Skeletal muscle tissue (tissue), 4 donors: ENCODE data around the gene ZNF750. TPM values are rescaled to one million over a fixed set of nuclear protein-coding genes. Genes with fewer than 3 reads are reported as not detected.
A peak's percentile ranks its signal among the peaks of the same experiment; 100 is the strongest.

Experiments used
- H3K27ac ChIP-seq: one replicate; pipeline ENCODE4 v1.7.0; 2013; ENCODE audit warnings: mild to moderate bottlenecking, low read depth, low read length, inconsistent platforms
- H3K27me3 ChIP-seq, 3 donors: one replicate each; pipeline ENCODE4 v1.7.0; 2013; ENCODE audit warnings: low read length in 3 of 3; ENCODE audit not compliant: control insufficient read depth in 3 of 3, insufficient read depth in 3 of 3
- H3K36me3 ChIP-seq, 3 donors: one replicate each; pipeline ENCODE4 v1.7.0; 2013; ENCODE audit warnings: low read length in 3 of 3; ENCODE audit not compliant: control insufficient read depth in 3 of 3, insufficient read depth in 3 of 3
- H3K4me1 ChIP-seq, 3 donors: one replicate each; pipeline ENCODE4 v1.7.0; 2013; ENCODE audit warnings: low read length in 3 of 3, mild to moderate bottlenecking in 3 of 3; ENCODE audit not compliant: control insufficient read depth in 3 of 3, insufficient read depth in 3 of 3
- H3K4me3 ChIP-seq, 3 donors: one replicate each; pipeline ENCODE4 v1.7.0; 2013; ENCODE audit warnings: low read length in 3 of 3
- H3K9ac ChIP-seq, 3 donors: one replicate each; pipeline ENCODE4 v1.7.0; 2013; ENCODE audit warnings: low read length in 3 of 3, mild to moderate bottlenecking in 3 of 3, moderate library complexity in 2 of 3, low read depth in 1 of 3
- H3K9me3 ChIP-seq, 3 donors: one replicate each; pipeline ENCODE4 v1.7.0; 2013; ENCODE audit warnings: low read length in 3 of 3; ENCODE audit not compliant: control insufficient read depth in 3 of 3
- total RNA-seq: library from RNA; depleted of rRNA; stranded (reverse); fragments of >200 nt; gene quantifications from one replicate; pipeline ENCODE4 v1.2.3, GENCODE V29; 2014
- donor health status: Osteomylitis.

Gene ZNF750
- total RNA-seq = not detected

GRCh38 chr17:82839617-82840292 is at the start of gene ZNF750:
TSS of gene ZNF750 (minus strand) at chr17:82840022. CDS start at chr17:82832454, 7,568 bp downstream.
- no peaks in the 10 kb centered on the region for H3K36me3 ChIP-seq
- H3K27me3 ChIP-seq = no peaks in the 10 kb centered on the region
- H3K4me1 ChIP-seq = peaks cover 14 to 26% (median 18%) of the 10 kb centered on the region in 3 donors
- no peak within 1 kb of the TSS for H3K4me3 ChIP-seq
- no peak within 1 kb of the TSS for H3K9ac ChIP-seq
- H3K27ac ChIP-seq = peak within 1 kb of the TSS; percentile 61
- H3K9me3 ChIP-seq = no peaks in the 10 kb centered on the region

- Histone ChIP-seq H3K27me3 (no peaks in the 10 kb centered on the region), H3K9ac (peak overlapping the region; percentile 12 to 62 (median 43)), H3K27ac (peak overlapping the region; percentile 28), H3K4me3 (no peak overlapping the region), H3K36me3 (peaks cover 0 to 5% (median 3%) of the 10 kb centered on the region in 3 donors), H3K9me3 (no peaks in the 10 kb centered on the region), H3K4me1 (peaks cover 38 to 60% (median 58%) of the 10 kb centered on the region in 3 donors)
Observed at GRCh38 chr17:82888583-82889495, 49.0 kb upstream of the ZNF750 start.

GRCh38 chr17:82887255-82888164 is 47.7 kb upstream of the ZNF750 start:
- H3K36me3 ChIP-seq = peaks cover 0 to 8% (median 3%) of the 10 kb centered on the region in 3 donors
- no peak overlapping the region for H3K4me3 ChIP-seq
- H3K9ac ChIP-seq = no peak overlapping the region
- H3K4me1 ChIP-seq = peaks cover 33 to 51% (median 51%) of the 10 kb centered on the region in 3 donors
- no peaks in the 10 kb centered on the region for H3K9me3 ChIP-seq
- no peaks in the 10 kb centered on the region for H3K27me3 ChIP-seq
- peak overlapping the region; percentile 18 for H3K27ac ChIP-seq

GRCh38 chr17:82884970-82885353 is 45.1 kb upstream of the ZNF750 start:
- H3K4me3 ChIP-seq = no peak overlapping the region
- H3K4me1 ChIP-seq = peaks cover 44 to 63% (median 60%) of the 10 kb centered on the region in 3 donors
- no peaks in the 10 kb centered on the region for H3K27me3 ChIP-seq
- no peak overlapping the region for H3K9ac ChIP-seq
- no peak overlapping the region for H3K27ac ChIP-seq
- no peaks in the 10 kb centered on the region for H3K9me3 ChIP-seq
- peaks cover 0 to 4% (median 3%) of the 10 kb centered on the region in 3 donors for H3K36me3 ChIP-seq

GRCh38 chr17:82884341-82884969 is 44.6 kb upstream of the ZNF750 start:
- Histone ChIP-seq H3K27ac (no peak overlapping the region), H3K4me1 (peaks cover 40 to 63% (median 54%) of the 10 kb centered on the region in 3 donors)

GRCh38 chr17:82883419-82884031 is 43.7 kb upstream of the ZNF750 start:
- Histone ChIP-seq H3K4me3 (no peak overlapping the region), H3K9me3 (no peaks in the 10 kb centered on the region), H3K27me3 (no peaks in the 10 kb centered on the region), H3K9ac (no peak overlapping the region), H3K4me1 (peaks cover 32 to 59% (median 48%) of the 10 kb centered on the region in 3 donors), H3K36me3 (peaks cover 0 to 4% (median 0%) of the 10 kb centered on the region in 3 donors), H3K27ac (no peak overlapping the region)

More at GRCh38 chr17:82884341-82884969, 44.6 kb upstream of the ZNF750 start:
- peaks cover 0 to 4% (median 0%) of the 10 kb centered on the region in 3 donors for H3K36me3 ChIP-seq
- no peaks in the 10 kb centered on the region for H3K9me3 ChIP-seq
- no peak overlapping the region for H3K4me3 ChIP-seq
- no peaks in the 10 kb centered on the region for H3K27me3 ChIP-seq
- no peak overlapping the region for H3K9ac ChIP-seq

- Histone ChIP-seq H3K4me1 (peaks cover 32 to 62% (median 49%) of the 10 kb centered on the region in 3 donors), H3K9ac (peak overlapping the region in 1 of 3 donors; percentile 45), H3K36me3 (peaks cover 0 to 4% (median 0%) of the 10 kb centered on the region in 3 donors), H3K27ac (peak overlapping the region; percentile 56), H3K9me3 (no peaks in the 10 kb centered on the region), H3K27me3 (no peaks in the 10 kb centered on the region), H3K4me3 (no peak overlapping the region)
Observed at GRCh38 chr17:82882715-82883418, 43.0 kb upstream of the ZNF750 start.

- Histone ChIP-seq H3K9me3 (no peaks in the 10 kb centered on the region), H3K27ac (peak overlapping the region; percentile 56), H3K9ac (peak overlapping the region in 1 of 3 donors; percentile 45), H3K4me1 (peaks cover 33 to 59% (median 47%) of the 10 kb centered on the region in 3 donors), H3K27me3 (no peaks in the 10 kb centered on the region), H3K4me3 (no peak overlapping the region), H3K36me3 (peaks cover 0 to 4% (median 0%) of the 10 kb centered on the region in 3 donors)
Observed at GRCh38 chr17:82881900-82882714, 42.3 kb upstream of the ZNF750 start.
